Measurements from ENCODE around the gene UVRAG.

DNA sequence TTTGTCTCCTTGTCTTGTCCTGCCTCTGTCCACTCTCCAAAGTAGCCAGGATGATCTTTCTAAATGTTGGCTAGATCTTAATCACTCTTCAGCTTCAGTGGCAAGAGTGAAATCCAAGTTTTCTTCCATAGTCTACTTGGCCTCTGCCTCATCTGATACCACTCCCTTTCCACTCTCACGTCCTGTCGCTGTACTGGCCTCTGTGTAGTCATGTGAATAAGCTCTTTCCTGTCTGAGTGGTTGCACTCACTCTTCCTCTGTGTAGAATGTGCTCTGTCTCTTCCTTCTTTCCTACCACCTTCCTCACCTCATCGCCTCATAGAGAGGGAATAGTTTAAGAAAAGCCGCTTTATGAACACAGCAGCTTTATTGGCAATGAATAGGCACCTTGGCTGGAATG is 304.8 kb downstream of the UVRAG start:
- TF ChIP-seq POLR2A (IDR thresholded peaks at IDR 0.05) = no peak
- TF ChIP-seq, protein P1, sequence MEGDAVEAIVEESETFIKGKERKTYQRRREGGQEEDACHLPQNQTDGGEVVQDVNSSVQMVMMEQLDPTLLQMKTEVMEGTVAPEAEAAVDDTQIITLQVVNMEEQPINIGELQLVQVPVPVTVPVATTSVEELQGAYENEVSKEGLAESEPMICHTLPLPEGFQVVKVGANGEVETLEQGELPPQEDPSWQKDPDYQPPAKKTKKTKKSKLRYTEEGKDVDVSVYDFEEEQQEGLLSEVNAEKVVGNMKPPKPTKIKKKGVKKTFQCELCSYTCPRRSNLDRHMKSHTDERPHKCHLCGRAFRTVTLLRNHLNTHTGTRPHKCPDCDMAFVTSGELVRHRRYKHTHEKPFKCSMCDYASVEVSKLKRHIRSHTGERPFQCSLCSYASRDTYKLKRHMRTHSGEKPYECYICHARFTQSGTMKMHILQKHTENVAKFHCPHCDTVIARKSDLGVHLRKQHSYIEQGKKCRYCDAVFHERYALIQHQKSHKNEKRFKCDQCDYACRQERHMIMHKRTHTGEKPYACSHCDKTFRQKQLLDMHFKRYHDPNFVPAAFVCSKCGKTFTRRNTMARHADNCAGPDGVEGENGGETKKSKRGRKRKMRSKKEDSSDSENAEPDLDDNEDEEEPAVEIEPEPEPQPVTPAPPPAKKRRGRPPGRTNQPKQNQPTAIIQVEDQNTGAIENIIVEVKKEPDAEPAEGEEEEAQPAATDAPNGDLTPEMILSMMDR (IDR thresholded peaks at IDR 0.05) = no peak
- TF ChIP-seq EP300 (IDR thresholded peaks at IDR 0.05) = no peak

Measured in upper lobe of left lung (tissue), 4 donors.